GM12891 (cell line): ENCODE results near the gene AHNAK.

Experiments used
- DNase-seq: peaks from one replicate; pipeline ENCODE4 v3.0.0; 2011; ENCODE audit warnings: low spot score; ENCODE audit not compliant: insufficient read length
- FAIRE-seq: peaks from 2 replicates; lab custom pipeline; 2011; peaks lifted over from hg19 to GRCh38; lab: Jason Lieb, UNC
- PAX5 ChIP-seq: IDR thresholded peaks from 2 replicates; pipeline ENCODE4 v1.6.1; 2011; ENCODE audit warnings: low read length, moderate library complexity, mild to moderate bottlenecking; ENCODE audit not compliant: insufficient read depth, severe bottlenecking
- POLR2A ChIP-seq: IDR thresholded peaks from 2 replicates; pipeline ENCODE4 v1.6.1; 2011; ENCODE audit warnings: low read depth, low read length, control low read depth
- POLR2AphosphoS5 ChIP-seq: IDR thresholded peaks from 2 replicates; pipeline ENCODE4 v1.6.1; 2011; ENCODE audit warnings: low read depth, low read length, control low read depth
- POU2F2 ChIP-seq: IDR thresholded peaks from 2 replicates; pipeline ENCODE4 v1.6.1; 2011; ENCODE audit warnings: low read depth, mild to moderate bottlenecking, control low read depth, low read length, moderate library complexity
- SPI1 ChIP-seq: IDR thresholded peaks from 2 replicates; pipeline ENCODE4 v1.6.1; 2011; ENCODE audit warnings: low read depth, low read length, control low read depth
- TAF1 ChIP-seq: IDR thresholded peaks from 2 replicates; pipeline ENCODE4 v1.6.1; 2011; ENCODE audit warnings: low read depth, low read length, control low read depth

The AHNAK gene

DNA sequence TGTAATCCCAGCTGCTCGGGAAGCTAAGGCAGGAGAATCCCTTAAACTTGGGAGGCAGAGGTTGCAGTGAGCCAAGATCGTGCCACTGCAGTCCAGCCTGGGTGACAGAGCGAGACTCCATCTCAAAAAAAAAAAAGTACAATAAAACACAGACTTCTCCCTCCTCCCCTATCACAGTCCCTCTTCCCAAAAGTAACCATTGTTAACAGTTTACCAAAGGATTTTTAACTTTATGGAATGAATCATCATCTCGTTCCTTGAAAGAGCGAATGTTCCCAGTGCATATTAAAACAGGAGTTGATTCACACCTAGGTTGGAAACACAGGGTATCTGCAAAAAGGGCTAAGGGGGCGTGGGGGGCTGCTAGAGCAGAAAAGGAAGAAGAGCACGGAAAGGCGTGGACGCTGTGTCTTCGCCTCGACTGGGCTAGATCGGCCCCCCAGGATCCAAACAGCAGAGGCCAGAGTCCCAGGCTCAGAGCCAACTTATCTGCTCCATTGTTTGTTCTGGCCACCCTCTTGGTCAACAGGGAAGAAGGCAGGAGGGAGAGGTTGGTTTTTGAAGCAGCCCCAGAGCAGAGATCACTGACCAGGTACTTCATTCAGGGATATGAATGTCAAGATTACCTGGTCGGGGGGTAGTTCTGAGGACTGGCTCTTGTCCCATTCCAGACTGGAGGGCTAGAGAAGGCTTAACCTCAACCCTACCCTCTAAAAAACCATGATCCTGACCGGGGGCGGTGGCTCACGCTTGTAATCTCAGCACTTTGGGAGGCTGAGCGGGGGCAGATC lies 2.1 kb upstream of the AHNAK start:
- FAIRE-seq: no peak
- DNase-seq: no peak
- TF ChIP-seq POLR2AphosphoS5 (no peak), TAF1 (no peak), POLR2A (no peak), PAX5 (no peak), POU2F2 (no peak), SPI1 (no peak)

- DNase-seq (no peak), FAIRE-seq (no peak)
These were observed 1.2 kb upstream of the AHNAK start for GRCh38 chr11:62547691-62548281.

DNA sequence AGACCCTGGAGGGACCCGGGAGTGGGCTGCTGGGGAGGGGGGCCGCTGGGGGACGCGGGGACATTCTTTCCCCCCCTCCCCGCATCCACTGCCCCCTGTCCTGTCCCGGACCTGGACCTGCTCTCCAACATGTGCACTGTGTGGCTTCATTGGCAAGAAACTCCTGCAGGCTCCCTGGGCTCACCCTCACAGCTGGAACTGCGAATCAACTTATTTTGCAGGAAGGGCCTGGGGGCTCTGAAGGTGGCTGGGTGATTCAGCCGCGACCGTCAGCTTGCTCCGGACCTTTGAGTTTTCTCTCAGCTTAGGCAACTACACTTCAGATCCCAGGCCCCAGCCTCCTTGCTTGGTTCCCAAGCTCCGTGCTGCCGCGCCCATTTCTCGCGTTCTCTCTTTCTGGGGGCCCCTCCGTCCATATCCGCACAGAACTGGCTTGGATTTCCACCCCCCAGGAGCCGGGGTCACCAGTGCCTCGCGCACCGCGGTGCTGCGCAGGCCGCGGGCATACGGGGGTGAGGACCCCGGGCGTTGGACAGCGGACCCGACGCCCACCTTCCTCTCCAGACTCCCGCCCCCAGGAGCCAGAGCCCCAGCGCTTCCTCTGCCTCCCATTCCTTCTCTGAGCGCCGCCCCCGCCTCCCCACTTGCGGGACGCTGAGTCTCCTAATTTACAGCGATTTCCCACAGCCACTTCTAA lies 471 bp upstream of the AHNAK start:
- no peak for TF ChIP-seq POLR2AphosphoS5
- no peak for TF ChIP-seq PAX5
- TF ChIP-seq POU2F2: no peak
- TF ChIP-seq SPI1: no peak
- no peak for TF ChIP-seq TAF1
- TF ChIP-seq POLR2A: no peak
- FAIRE-seq (no peak), DNase-seq (no peak)

More at GRCh38 chr11:62547691-62548281, 1.2 kb upstream of the AHNAK start:
- TF ChIP-seq POU2F2: no peak
- no peak for TF ChIP-seq POLR2A
- TF ChIP-seq TAF1: no peak
- TF ChIP-seq POLR2AphosphoS5: no peak
- TF ChIP-seq SPI1: no peak
- TF ChIP-seq PAX5: no peak

GRCh38 chr11:62545437-62546243 lies 966 bp downstream of the AHNAK start:
- TF ChIP-seq POLR2AphosphoS5 (no peak), SPI1 (no peak), POU2F2 (no peak), POLR2A (no peak), PAX5 (no peak), TAF1 (no peak)
- DNase-seq (no peak), FAIRE-seq (no peak)

DNA sequence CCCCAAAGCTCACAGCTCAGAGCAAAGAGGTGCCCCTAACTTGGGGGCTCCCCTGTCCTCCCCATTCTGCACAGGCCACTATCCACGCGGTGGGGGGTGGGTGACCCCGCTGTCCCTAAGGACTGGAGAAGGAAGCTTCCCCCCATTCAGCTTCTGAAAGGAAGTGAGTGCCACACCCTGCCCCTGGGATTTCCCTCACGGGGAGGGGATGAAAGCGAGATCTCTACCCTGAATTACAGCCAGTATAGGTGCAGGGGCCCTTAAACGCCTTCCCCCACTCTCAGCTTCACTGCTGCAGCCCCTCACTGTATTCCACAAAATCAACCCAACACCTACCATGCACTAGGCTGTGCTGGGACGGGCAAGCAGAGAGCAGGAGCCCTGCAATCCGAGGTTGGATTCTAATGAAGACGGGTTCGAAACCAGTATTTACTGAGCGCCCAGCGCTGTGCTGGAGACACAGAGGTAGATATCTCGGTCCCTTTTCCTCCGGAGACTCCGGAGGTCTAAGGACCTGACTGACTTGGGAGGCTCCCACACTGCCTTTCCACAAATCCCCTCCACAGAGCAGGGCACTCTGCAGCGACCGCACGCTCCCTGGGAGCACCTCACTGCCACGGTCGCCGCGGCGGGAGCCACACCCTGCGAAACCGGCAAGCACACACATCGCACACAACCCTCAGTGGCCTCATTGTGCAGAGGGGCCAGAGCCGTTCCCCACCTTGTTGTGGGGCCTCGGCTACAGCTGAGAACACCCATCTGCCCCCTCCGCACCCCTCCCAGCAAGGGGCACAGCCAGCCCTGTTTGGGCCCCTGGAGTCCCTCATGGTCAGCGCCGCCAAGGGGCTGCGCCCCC lies 1.8 kb downstream of the AHNAK start:
- TF ChIP-seq PAX5 (no peak), POLR2A (no peak), TAF1 (no peak), POLR2AphosphoS5 (no peak), POU2F2 (no peak), SPI1 (no peak)

DNA sequence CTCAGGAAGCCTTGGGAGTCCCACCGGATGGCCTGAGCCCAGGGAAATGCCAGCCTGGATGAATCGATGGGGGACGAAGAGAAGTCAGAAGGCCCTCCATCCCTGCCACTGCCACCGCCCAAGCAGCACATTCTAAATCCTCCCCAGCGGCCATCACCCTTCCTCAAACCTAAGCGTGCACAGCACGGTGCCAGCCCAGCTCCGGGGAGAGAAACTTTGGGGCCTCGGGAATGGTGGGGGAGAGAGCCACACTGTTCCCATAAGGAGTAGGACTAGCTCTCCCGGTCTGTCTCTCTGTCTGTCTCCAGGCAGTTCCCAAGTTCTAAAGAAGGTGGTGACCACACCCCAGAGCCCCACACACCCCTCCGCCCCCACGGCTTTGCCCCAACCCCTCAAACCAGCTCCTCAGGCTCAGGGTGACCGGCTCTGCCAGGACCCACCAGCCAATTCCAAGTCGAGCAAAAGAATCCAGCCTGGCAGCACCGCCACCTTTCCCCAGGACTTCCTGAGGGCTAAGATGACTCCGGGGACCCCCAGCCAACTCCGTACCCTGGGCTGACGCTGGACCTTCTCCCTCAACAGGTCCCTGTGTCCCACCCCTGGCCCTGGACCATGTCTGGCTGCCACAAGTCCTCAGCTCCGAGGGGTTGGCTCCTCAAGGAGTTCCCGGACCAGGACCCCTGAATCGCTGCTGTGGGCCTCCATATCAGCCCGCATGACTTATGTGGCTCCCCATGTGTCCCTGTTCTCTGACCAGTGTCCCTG lies 2.7 kb downstream of the AHNAK start:
- DNase-seq: no peak
- no peak for FAIRE-seq
- TF ChIP-seq SPI1: no peak
- TF ChIP-seq PAX5: no peak
- TF ChIP-seq POLR2A: no peak
- TF ChIP-seq TAF1: no peak
- no peak for TF ChIP-seq POU2F2
- TF ChIP-seq POLR2AphosphoS5: no peak

More for the DNA sequence above, 1.8 kb downstream of the AHNAK start:
- DNase-seq: no peak
- FAIRE-seq: no peak

DNA sequence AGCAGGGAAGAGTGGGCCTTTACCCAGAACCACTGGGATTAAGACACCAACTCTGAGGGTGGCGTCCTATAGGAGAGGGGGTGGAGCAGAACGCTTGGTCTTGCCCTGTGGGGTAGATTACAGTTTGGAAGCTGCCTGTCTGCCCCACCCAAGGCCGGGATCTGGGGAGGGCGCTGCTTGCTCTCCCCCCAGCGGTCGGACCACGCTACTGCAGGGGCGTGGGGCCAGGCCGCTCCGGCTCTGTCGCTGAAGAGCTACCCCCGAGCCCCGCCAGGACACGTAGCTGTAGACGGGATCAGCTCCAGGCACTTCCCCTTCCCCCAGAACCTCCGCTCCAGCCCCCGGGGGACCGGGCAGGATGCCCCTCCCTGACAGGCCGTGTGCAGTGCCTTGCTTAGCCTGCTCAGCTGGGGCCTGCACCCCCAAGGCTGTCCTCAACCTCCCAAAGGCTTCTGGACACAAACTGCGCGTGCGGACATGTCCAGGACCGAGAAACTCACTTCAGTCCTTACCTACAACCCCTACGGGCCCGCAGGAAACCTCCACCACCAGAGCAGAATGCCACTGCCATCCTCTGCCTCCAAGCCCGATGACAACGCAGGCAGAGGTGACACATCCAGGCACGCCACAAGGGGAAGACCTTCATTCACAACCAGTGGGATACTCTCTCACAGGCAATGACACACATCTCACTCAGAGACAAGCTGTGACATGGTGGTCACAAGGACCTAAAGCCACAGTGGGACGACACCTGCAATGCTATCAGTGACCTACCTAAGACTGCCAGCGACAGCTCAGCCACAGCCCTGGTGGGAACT lies 3.6 kb downstream of the AHNAK start:
- TF ChIP-seq SPI1 (no peak), PAX5 (no peak), TAF1 (no peak), POU2F2 (no peak), POLR2A (no peak), POLR2AphosphoS5 (no peak)
- peak; percentile 65 for DNase-seq
- FAIRE-seq: peak; percentile 83
